Measurements from ENCODE around the gene FCHSD2. TPM values are rescaled to one million over a fixed set of nuclear protein-coding genes. Genes with fewer than 3 reads are reported as not detected.
A peak's percentile ranks its signal among the peaks of the same experiment; 100 is the strongest.

FCHSD2 gene
- total and polyA plus RNA-seq, 4 donors = 7.6 to 18.7 (median 9.9) TPM

GRCh38 chr11:72863091-72863490 is 279.0 kb downstream of the FCHSD2 start:
- 85% methylated on average over 1 of the region's 1 CpG for WGBS
- H3K9me3 ChIP-seq (ENCODE audit: control insufficient read depth in 4 of 4, low read length in 3 of 4) = no peaks in the 10 kb centered on the region
- H3K27me3 ChIP-seq (ENCODE audit: control insufficient read depth in 4 of 4, insufficient read depth in 4 of 4, low read length in 3 of 4) = no peaks in the 10 kb centered on the region
- DNase-seq (ENCODE audit: low spot score) = no peak
- H3K4me3 ChIP-seq (ENCODE audit: low read depth in 1 of 3, low read length in 3 of 3) = no peak overlapping the region
- no peak overlapping the region for H3K27ac ChIP-seq (ENCODE audit: low read depth in 1 of 2, low read length in 2 of 2)
- no peaks in the 10 kb centered on the region for H3K4me1 ChIP-seq (ENCODE audit: control insufficient read depth in 4 of 4, insufficient read depth in 4 of 4, low read length in 3 of 4)
- H3K9ac ChIP-seq (ENCODE audit: low read depth in 1 of 2, low read length in 2 of 2) = no peak overlapping the region
- TF ChIP-seq FOXA1 (IDR thresholded peaks at IDR 0.05) (no peak), ZBTB33 (IDR thresholded peaks at IDR 0.05) (no peak), HNF4A (conservative IDR thresholded peaks at IDR 0.05) (no peak), RXRA (IDR thresholded peaks at IDR 0.05) (peak in 1 of 2 donors; percentile 6)
- peaks cover 0 to 15% (median 11%) of the 10 kb centered on the region in 4 donors for H3K36me3 ChIP-seq (ENCODE audit: control insufficient read depth in 4 of 4, insufficient read depth in 3 of 4, low read depth in 1 of 4, low read length in 3 of 4)

GRCh38 chr11:72860592-72860991 is 281.5 kb downstream of the FCHSD2 start:
- Histone ChIP-seq H3K9ac (ENCODE audit: low read depth in 1 of 2, low read length in 2 of 2) (no peak overlapping the region), H3K4me1 (ENCODE audit: control insufficient read depth in 4 of 4, insufficient read depth in 4 of 4, low read length in 3 of 4) (no peaks in the 10 kb centered on the region), H3K9me3 (ENCODE audit: control insufficient read depth in 4 of 4, low read length in 3 of 4) (no peaks in the 10 kb centered on the region), H3K27me3 (ENCODE audit: control insufficient read depth in 4 of 4, insufficient read depth in 4 of 4, low read length in 3 of 4) (no peaks in the 10 kb centered on the region), H3K27ac (ENCODE audit: low read depth in 1 of 2, low read length in 2 of 2) (no peak overlapping the region), H3K36me3 (ENCODE audit: control insufficient read depth in 4 of 4, insufficient read depth in 3 of 4, low read depth in 1 of 4, low read length in 3 of 4) (peaks cover 0 to 7% (median 3%) of the 10 kb centered on the region in 4 donors), H3K4me3 (ENCODE audit: low read depth in 1 of 3, low read length in 3 of 3) (no peak overlapping the region)
- TF ChIP-seq ATF3 (IDR thresholded peaks at IDR 0.05) = no peak
- no peak for DNase-seq (ENCODE audit: low spot score)
- 96% methylated on average over 4 of the region's 4 CpGs for WGBS

- H3K4me1 ChIP-seq (ENCODE audit: control insufficient read depth in 4 of 4, insufficient read depth in 4 of 4, low read length in 3 of 4) = no peaks in the 10 kb centered on the region
- H3K4me3 ChIP-seq (ENCODE audit: low read depth in 1 of 3, low read length in 3 of 3) = no peak overlapping the region
- no peaks in the 10 kb centered on the region for H3K9me3 ChIP-seq (ENCODE audit: control insufficient read depth in 4 of 4, low read length in 3 of 4)
- H3K9ac ChIP-seq (ENCODE audit: low read depth in 1 of 2, low read length in 2 of 2) = no peak overlapping the region
- H3K36me3 ChIP-seq (ENCODE audit: control insufficient read depth in 4 of 4, insufficient read depth in 3 of 4, low read depth in 1 of 4, low read length in 3 of 4) = peaks cover 0 to 7% (median 3%) of the 10 kb centered on the region in 4 donors
- 93% methylated on average over 4 of the region's 4 CpGs for WGBS
- DNase-seq (ENCODE audit: low spot score) = no peak
- no peak overlapping the region for H3K27ac ChIP-seq (ENCODE audit: low read depth in 1 of 2, low read length in 2 of 2)
- TF ChIP-seq FOXA2 (IDR thresholded peaks at IDR 0.05) (no peak), MAX (IDR thresholded peaks at IDR 0.05) (no peak), RXRA (IDR thresholded peaks at IDR 0.05) (no peak), RAD21 (IDR thresholded peaks at IDR 0.05) (no peak), TAF1 (conservative IDR thresholded peaks at IDR 0.05) (no peak), ZBTB33 (IDR thresholded peaks at IDR 0.05) (no peak), NR2F2 (IDR thresholded peaks at IDR 0.05) (no peak), JUND (IDR thresholded peaks at IDR 0.05) (no peak), HNF4G (IDR thresholded peaks at IDR 0.05) (no peak), YY1 (IDR thresholded peaks at IDR 0.05) (no peak), REST (IDR thresholded peaks at IDR 0.05) (no peak), FOXA1 (IDR thresholded peaks at IDR 0.05) (no peak), SP1 (IDR thresholded peaks at IDR 0.05) (no peak), GABPA (IDR thresholded peaks at IDR 0.05 in 1 of 2, conservative IDR thresholded peaks at IDR 0.05 in 1 of 2) (no peak), HNF4A (conservative IDR thresholded peaks at IDR 0.05) (no peak), EGR1 (IDR thresholded peaks at IDR 0.05; ENCODE audit: low read depth in 2 of 2) (no peak), ATF3 (IDR thresholded peaks at IDR 0.05) (no peak), CTCF (IDR thresholded peaks at IDR 0.05; ENCODE audit: low read depth, low read length, missing input control) (no peak)
- H3K27me3 ChIP-seq (ENCODE audit: control insufficient read depth in 4 of 4, insufficient read depth in 4 of 4, low read length in 3 of 4) = no peaks in the 10 kb centered on the region
Observed at GRCh38 chr11:72860010-72860409, 282.1 kb downstream of the FCHSD2 start.

All from liver (tissue), 9 donors.